ENCODE data around the gene CDH13.

CDH13 gene

DNA sequence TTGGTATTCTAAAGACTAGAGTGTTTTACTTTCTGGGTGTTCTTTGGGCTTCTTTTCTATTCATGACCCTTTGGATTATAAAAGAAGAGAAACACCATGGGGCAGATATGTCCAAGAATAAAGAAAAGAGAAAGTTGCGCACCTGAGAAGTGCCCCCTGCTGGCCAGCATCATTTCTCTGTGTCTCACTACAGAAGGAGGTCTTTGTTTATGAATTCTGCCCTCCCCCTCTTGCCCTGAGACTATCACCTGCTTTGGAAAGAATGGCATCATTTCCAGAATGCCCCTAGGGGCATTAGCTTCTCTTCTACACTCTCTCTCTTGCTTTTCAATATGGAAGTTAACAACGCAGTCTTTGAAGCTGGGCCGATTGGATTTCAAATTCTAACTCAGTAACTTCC is 45.0 kb downstream of the CDH13 start:
- TF ChIP-seq ZNF274 (IDR thresholded peaks at IDR 0.05; ENCODE audit: low read depth, low read length): no peak
- H3K4me3 ChIP-seq (ENCODE audit: low read length): no peak overlapping the region

DNA sequence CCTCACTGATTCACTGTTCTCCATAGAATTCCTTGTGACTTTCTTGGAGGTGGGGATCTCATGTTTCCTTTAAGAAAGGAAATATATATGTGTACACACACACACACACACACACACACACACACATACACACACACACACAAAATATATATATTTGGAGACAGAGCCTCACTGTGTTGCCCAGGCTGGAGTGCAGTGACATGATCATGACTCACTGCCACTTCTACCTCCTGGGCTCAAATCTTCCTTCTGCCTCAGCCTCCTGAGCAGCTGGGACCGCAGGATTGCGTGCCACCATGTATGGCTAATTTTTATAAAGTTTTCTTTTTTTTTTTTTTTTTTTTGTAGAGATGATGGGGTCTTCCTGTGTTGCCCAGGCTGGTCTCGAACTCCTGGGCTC is 45.9 kb downstream of the CDH13 start:
- no peak overlapping the region for H3K4me3 ChIP-seq (ENCODE audit: low read length)

DNA sequence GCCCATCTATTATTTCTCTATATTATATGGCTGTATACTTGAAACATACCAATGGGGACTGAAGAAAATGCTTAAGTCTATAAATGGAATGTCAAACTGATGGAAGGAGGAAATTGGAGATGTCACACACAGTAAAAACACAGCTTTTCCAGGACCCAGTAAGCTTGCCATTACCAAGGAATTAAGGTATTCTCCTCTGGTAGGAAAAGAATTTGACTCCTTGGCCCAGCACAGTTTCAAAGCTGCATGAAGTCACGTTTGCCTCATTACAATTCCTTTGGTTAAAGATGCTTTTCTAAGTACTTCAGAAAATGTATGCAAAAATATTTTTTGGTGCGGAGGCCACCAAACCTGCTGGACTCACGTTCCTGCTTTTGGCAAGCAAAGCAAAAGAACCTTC is 48.5 kb downstream of the CDH13 start:
- TF ChIP-seq ZNF274 (IDR thresholded peaks at IDR 0.05; ENCODE audit: low read depth, low read length): no peak
- H3K4me3 ChIP-seq (ENCODE audit: low read length): no peak overlapping the region

More for the DNA sequence above, 45.9 kb downstream of the CDH13 start:
- no peak for TF ChIP-seq ZNF274 (IDR thresholded peaks at IDR 0.05; ENCODE audit: low read depth, low read length)

DNA sequence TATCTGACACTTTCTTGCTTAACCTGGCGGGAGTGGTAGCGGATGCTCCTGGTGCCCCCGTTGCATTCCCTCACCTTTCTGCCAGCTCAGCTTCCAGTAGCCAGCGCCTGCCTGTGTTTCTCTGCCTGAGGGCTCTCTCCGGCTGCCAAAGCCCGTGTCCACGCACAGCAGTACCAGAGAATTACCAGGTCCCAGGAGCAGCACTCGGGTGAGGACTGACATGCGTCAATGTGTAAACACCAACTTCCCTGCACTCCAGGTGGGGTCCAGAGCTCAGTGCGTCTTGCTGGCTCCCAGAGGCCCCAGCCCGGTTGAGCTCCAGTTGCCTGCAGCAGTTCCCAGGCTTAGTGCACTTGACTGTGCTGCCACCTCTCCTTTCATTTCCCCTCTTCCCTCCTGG is 54.8 kb downstream of the CDH13 start:
- no peak for TF ChIP-seq ZNF274 (IDR thresholded peaks at IDR 0.05; ENCODE audit: low read depth, low read length)
- H3K4me3 ChIP-seq (ENCODE audit: low read length): no peak overlapping the region

DNA sequence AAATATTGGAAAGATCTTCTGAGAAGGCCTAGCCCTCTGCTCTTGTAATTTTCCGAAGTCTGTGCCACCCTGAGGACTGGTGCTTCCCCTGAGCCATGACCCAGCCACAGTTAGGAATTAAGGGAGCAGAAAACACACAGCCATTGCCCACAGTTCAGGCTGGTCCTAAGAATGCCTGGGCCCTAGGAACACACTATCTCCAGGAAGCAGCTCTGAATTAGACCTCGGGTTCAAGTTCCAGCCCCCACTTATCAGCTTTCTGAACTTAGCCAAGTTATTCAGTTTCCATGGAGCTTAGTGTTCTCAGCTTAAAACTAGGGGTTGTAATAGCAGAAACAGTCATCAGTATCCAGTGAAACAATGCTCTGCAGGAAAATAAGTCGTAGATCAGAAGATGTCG is 56.0 kb downstream of the CDH13 start:
- H3K4me3 ChIP-seq (ENCODE audit: low read length): no peak overlapping the region
- no peak for TF ChIP-seq ZNF274 (IDR thresholded peaks at IDR 0.05; ENCODE audit: low read depth, low read length)

DNA sequence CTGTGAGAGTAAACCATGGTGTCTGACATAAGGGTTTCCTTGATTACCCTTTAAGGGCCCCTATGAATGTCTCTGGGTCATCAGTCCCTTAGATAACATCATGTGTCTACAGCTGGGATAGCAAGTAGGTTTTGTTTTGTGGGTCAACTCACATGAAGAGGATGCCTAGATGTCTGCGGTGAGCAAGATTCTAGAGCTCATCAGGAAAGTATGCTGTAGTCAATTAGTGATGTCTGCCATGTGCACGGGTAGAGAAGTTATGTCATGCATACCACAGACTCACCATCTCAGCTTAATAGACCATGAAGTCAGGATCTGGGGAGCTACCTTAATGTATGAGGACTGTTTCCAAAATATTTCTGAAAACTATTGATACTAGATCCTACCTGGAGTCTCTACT is 57.5 kb downstream of the CDH13 start:
- no peak for TF ChIP-seq ZNF274 (IDR thresholded peaks at IDR 0.05; ENCODE audit: low read depth, low read length)

DNA sequence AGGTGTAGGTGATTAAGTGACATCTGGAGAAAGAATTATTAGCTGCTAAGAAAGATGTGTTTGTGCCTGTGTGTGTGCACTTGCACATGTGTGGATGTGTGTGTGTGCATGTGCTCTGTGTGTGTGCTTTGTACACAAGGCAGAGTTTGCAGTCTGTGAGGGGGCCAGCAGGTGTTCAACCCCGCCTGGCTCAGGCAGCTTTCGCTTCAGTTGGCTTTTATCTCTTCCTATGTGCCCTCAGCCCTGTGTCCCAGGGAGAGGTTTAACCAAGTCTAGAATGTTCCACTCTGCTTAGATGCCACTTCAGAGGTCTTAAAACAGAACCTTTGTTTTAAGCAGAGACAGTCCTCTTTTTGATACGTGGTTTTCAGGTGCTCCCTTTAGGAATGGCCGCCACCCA is 58.8 kb downstream of the CDH13 start:
- H3K4me3 ChIP-seq (ENCODE audit: low read length): no peak overlapping the region
- no peak for TF ChIP-seq ZNF274 (IDR thresholded peaks at IDR 0.05; ENCODE audit: low read depth, low read length)

More for the DNA sequence above, 57.5 kb downstream of the CDH13 start:
- H3K4me3 ChIP-seq (ENCODE audit: low read length): no peak overlapping the region

DNA sequence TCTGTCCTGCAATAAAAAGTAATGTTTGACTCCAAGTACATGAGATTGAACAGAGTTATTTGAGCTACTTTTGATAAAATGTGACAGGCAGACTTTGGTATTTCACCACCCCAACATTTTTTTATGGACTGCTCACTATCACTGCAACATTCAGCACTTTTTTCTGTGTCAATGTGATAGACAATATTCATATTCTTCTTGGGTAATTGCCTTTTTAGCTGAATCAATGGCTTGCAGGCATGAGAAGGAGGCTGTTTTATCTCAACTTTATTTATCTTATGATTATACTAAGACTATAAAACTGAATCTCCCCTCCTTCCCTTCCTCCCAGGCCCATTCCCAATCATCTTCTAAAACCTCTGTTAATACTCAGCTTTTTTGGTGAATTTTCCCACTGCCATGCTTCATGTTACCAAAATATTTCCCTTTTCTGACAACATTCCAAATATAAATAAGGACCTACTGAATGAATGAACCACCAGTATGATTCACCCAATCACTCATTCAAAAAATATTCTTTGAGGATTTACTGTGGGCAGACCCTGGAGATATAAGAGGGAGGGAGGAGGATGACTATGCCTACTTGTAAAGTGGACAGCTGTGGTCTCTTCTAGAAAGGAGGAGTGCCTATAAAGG is 67.6 kb downstream of the CDH13 start:
- TF ChIP-seq ZNF274 (IDR thresholded peaks at IDR 0.05; ENCODE audit: low read depth, low read length): no peak
- no peak overlapping the region for H3K4me3 ChIP-seq (ENCODE audit: low read length)

DNA sequence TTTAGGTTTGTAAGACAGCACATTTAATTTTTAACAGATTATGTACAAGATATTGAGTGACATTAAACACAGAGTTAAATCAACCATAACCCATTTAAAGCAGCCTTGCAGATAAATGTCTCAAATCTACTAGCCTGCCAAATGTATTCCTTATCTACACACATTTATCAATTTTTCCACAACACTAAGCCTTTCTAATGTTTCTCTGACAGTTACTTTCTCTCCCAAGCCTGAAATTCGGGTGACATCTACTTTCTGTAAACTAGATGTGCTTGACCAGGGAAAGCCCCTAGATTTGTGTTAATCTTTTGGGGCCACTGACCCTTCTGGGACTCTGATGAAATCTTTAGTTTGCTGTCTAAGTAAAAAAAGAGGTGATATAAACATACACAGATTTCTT is 69.0 kb downstream of the CDH13 start:
- no peak for TF ChIP-seq ZNF274 (IDR thresholded peaks at IDR 0.05; ENCODE audit: low read depth, low read length)
- H3K4me3 ChIP-seq (ENCODE audit: low read length): no peak overlapping the region

DNA sequence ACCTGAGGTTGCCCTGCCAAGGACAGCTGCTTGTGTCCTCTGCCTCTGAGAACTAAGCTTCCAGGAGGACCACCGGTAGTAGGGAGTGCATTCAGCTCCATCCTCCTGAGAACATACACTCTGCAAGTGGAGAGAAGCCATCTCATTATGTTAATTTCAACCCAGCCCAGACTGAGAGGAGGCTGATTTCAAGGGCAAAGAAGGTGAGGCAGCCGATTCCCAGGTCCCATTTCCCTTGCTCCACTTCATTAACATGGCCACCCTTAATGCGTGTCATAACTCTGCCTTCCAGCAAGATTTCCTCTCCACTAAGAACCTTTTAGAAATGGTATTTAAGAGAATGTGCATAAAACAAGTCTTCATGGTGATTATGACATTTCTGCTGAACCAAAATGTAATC is 72.5 kb downstream of the CDH13 start:
- TF ChIP-seq ZNF274 (IDR thresholded peaks at IDR 0.05; ENCODE audit: low read depth, low read length): no peak
- H3K4me3 ChIP-seq (ENCODE audit: low read length): no peak overlapping the region

DNA sequence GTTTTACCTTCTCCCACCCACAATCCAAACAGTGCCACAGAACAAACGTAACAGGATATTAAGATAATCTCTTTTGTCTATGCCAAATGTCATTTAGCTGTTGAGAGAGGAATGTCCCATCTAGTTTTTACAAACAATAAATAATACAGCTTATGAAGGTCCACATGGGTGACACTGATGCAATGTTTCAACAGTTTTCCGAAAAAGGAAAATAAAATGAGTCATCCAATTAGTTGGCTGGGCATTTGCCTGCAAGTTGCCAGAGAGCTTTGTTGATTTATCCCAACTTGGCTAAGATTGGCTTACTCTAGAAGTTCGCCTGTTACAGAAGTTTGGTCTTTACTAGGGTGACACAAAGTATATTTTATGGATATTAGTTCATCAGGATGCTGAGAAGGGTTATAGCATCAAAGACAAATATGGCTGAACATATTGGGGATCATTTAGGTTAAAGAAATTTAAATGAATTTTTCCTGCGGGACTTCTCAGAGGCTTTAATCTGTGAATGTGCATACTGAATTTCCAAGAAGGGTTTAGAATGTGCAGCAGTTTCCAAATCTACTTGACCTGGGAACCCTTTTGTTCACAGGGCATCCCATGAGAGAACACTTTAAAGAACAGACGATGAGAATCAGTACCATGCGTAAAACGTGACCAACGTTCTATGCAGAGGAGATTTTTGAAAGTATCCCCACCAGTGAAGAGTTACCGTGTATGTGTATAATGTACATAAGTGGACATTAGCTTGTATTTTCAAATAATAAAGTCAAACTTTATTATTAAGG is 73.1 kb downstream of the CDH13 start:
- H3K4me3 ChIP-seq (ENCODE audit: low read length): no peak overlapping the region
- TF ChIP-seq ZNF274 (IDR thresholded peaks at IDR 0.05; ENCODE audit: low read depth, low read length): no peak

DNA sequence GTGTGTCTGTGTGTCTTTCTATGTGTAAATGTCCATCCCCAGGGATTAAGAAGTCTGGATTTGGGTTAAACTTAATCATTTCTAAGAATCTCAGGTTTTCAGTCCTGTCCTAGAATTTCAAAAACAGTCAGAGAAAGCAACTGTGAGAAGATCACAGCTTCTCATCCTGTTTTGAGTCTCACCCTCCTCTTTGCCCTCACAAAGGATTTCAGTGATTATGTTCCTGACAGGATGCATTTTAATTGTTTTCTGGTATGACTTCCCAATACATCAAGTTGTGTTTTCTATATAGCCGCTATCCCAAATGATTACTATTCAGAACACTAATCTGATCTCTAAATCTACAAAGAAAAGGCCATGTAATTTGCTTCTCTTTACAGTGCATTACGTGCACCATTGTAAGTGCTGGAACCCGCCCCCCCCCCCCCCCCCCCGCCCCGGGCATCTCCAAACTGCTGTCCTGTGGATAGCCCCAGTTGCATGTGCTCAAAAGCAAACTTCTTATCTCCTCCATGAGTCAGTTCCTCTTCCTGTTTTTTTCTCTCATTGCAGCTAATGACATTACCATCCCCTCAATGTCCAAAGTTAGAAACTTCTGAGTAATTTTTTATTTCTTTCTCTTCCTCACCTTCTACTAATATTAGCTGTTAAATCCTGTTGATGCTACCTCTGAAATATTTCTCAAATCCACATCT is 73.9 kb downstream of the CDH13 start:
- no peak overlapping the region for H3K4me3 ChIP-seq (ENCODE audit: low read length)
- no peak for TF ChIP-seq ZNF274 (IDR thresholded peaks at IDR 0.05; ENCODE audit: low read depth, low read length)

DNA sequence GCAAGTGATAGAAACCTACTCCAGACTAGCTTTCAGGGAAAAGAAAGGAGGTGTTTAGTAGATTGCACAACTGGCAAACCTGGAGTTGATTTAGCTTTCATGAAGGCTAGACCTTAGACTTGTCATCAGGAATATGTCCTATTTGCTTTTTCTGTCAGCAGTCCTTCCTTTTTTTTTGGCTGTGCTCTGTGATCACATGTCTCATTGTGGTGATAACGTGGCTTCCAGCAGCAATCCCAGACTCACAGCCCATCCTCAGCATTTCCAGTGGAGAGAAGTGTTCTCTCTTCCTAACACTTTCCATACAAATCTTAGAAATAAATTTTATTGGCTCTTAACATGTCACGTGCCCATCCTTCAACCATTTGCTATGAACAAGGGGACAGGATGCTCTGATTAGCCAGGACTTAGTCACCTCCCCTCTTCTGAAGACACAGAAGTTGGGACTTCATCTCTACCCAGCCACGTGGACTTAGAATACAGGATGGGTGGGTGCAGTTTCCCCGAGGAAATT is 74.7 kb downstream of the CDH13 start:
- H3K4me3 ChIP-seq (ENCODE audit: low read length): no peak overlapping the region
- no peak for TF ChIP-seq ZNF274 (IDR thresholded peaks at IDR 0.05; ENCODE audit: low read depth, low read length)

DNA sequence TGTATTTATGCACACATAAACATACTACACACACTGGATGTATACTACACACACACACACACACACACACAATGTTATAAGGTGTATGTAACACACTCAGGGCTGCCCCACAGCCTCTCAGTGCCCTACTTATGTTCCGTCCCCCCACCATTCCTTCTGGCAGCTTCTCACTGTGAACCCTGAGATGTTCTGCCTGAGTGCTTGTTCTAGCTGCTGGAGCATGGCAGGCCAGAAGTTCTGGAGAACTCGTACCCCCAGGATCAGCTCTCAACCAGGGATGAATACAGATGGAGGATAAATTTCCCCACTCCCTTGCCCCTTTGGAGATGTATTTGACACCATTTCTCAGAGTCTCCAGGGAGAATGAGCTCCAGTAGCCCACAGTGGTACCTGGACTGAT is 76.4 kb downstream of the CDH13 start:
- TF ChIP-seq ZNF274 (IDR thresholded peaks at IDR 0.05; ENCODE audit: low read depth, low read length): no peak
- no peak overlapping the region for H3K4me3 ChIP-seq (ENCODE audit: low read length)
